Measurements from ENCODE around the gene GP1BB.

The GP1BB gene

DNA sequence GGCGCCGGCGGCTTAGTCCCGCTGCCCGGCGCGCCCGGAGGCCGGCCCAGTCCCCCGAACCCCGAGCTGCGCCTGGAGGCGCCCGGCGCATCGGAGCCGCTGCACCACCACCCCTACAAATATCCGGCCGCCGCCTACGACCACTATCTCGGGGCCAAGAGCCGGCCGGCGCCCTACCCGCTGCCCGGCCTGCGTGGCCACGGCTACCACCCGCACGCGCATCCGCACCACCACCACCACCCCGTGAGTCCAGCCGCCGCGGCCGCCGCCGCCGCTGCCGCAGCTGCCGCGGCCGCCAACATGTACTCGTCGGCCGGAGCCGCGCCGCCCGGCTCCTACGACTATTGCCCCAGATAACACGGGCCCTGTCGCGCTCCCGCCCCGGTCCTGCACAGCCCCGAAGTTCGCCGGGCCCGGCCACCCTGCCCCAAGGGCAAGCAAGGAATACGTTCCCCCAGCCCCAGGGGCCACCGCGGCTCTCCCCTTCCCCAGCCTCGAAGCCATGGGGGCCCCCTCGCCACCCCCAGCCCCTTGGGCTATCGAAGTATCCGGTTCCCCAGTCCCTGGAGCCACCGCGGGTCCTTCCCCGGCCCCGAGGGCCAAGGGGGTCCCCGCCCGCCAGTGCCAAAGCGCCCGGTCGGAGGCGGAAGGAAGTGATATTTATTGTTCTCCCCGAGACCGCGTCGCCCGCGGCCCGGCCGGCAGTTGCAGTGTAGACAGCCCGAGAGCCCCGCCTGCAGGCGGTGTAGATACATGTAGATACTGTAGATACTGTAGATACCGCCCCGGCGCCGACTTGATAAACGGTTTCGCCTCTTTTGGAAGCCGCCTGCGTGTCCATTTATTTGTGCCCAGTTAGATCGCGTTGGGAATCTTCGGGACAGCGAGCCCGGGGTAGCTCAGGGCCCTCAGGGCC lies 43.4 kb downstream of the GP1BB start:
- DNase-seq (ENCODE audit: low spot score), result no peak

DNA sequence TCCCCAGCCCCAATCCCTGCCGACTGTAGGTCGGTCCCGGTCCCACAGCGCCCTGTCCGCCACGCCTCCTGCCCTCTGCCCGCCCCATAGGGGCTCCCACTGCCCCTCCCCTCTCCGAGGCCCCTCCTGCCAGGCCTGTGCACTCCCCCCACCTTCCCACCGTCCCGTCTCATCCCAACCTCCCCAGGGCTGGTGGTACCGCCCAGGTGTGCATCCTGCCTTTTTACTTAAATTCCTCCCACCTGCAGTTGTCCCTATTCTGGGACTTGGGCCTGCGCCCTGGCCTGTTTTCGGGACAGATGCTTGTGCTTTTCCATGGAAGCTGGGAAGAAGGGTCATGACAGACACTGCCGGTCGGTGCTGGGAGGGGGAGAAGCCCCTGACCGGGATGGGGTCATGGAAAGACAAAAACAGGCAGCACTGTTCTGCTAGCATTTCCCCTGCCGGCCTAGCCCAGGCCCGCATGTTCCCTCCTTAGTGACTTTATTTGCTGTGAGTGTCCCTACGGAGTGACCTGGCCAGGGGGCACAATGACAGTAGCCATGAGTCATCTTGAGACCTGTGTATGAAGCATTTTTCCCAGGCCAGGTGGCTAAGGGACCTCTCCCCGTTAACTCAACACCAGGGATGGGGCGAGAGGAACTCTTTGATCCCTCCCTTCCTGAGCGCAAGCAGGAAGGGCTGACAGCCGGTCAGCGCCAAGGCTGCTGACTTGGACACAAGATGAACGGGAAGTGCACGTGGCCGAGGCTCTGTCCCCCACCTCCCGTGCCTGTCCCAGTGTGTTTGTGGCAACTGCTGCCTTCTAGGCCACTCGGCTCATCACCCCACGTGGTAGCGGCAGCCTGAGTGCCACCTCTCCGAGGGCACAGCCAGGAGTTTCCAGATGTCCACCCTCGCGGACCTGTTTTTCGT lies 44.3 kb downstream of the GP1BB start:
- DNase-seq (ENCODE audit: low spot score), result no peak

DNA sequence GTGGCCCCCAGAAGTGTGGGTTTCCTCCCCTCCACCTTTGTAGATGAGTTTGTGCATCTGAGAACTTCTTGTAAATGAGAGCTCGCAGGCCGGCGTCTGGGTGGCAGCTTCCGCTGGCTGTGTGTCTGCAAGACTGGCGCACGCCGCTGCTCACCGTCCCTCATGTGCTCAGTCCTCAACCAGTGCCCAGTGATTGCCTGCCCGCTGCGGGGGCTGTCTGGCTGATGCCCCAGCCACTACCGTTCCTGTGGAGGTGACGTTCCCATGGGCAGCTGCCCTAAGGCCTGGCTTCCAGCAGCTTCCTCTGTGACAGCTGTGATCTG lies 46.0 kb downstream of the GP1BB start:
- DNase-seq (ENCODE audit: low spot score), result no peak

DNA sequence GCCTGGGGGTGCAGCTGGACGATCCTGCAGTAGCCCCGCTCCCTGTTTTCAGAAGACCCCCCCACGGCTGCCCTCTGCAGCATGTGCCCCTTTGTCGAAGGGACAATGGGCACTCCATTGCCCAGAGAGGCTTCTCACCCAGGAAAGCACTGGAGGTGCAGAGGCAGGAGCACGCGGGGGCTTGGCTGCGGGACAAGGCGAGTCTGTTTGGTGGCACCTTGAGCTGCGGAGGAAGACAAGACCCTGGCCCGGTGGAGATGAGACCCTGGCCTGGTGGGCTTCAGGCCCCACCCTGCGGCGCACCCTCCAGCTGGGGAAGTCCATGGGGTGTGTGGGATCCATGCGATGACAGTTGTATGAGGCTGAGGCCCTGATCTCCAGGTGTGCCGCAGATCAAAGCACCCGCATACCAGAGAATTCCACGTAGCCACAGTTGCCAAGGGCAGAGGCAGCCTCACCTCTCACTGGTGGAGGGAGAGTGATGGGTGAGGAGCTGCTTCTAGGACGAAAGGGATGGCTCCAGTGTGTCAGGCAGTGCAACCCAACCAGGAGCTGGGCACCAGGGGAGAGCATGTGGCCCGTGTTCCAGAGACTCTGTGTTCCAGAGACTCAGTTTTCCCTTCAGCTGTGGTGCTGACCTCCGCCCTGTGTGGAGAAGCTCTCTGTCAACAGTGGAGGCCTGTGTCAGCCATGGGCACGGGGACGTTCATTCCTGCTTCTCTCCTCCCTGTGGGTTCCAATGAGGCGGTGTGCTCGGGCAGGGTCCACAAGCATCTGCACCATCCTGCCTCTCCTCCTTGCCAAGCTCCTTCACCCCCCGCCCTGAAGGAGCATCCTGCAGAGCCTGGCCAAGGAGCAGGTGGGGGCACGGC lies 47.2 kb downstream of the GP1BB start:
- no peak for DNase-seq (ENCODE audit: low spot score)

DNA sequence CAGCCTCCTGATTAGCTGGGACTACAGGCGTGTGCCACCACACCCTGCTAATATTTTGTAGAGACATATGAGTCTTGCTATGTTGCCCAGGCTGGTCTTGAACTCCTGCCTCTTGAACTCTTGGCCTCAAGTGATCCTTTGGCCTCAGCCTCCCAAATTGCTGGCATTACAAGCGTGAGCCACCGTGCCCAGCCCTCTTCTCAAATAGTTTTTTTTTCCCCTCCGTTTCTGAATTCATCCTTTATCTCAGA lies 49.0 kb downstream of the GP1BB start:
- DNase-seq (ENCODE audit: low spot score), result no peak

DNA sequence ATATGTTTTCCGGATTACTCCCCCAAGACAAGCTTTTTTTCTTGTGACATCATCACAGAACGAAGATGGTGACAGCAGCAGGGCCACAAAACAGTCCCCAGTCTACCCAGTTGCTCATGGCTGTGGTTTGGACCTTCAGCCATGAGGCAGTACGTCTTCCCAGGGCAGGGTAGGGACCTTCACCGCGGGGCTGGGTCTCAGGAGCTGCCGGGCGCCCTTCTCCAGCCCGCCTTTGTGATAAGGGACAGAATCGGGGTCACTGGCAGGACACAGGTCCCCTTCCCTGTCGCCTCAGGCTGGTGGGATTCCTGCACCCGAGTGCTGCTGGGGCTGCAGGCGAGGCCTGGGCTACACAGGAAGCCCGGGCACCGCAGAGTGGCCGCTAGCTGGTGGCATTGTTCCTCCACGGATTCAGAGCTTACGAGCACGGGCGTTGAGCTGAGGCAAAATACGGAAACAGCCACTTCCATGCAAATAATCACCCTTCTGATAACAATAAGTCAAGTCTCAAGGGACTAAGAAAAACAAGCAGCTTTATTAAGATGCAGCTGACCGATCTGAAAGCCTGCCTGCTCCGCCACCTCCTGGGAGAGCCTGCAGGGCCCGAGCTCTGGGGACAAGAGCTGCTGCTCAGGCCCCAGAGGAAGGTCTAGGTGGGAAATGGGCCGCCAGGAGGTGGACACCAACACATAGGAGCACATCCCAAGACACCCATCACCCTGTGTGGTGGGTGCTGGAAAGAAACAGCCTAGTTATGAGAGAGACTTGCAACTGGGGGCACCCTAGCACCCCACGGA lies 49.5 kb downstream of the GP1BB start:
- DNase-seq (ENCODE audit: low spot score), result no peak

DNA sequence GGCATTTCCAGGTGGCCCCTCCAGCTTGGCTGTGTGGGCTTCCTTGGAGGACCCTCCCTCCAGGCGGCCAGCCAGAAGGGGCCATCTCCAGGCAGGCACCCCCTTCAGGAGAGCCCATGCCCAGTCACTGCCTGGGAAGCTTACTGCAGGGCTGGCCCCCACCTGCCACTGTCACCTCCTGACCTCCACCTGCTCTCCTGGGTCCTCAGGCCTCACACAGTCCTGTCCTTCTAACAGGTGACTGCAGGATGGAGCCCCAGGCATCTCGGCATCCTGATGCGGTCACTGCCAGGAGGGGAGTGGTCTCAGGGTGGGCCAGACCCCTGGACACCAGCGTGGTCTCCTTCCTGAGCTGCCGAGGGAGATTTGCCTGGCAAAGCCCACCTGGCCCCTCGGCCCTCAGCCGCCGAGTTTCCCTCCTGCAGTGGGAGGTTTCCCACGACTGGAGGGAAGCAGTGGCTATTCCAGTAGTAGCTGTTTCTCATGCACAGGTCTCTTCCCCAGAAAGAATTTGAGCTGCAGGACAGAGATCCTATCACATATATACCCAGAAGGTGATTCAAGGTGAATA lies 50.2 kb downstream of the GP1BB start:
- DNase-seq (ENCODE audit: low spot score), result no peak

Measured in AG08395 (cell line).